HG03064 (cell line): ENCODE results near the gene ANKRD65.

ENCODE experiments used
- ATAC-seq: cut with Tn5 transposase; IDR thresholded peaks from one replicate; pipeline ENCODE4 v1.9.1; 2021; ENCODE audit warnings: low read depth; ENCODE audit not compliant: unreplicated experiment

ANKRD65 gene

GRCh38 chr1:1442069-1442770 is 21.1 kb upstream of the ANKRD65 start:
- ATAC-seq, result no peak

DNA sequence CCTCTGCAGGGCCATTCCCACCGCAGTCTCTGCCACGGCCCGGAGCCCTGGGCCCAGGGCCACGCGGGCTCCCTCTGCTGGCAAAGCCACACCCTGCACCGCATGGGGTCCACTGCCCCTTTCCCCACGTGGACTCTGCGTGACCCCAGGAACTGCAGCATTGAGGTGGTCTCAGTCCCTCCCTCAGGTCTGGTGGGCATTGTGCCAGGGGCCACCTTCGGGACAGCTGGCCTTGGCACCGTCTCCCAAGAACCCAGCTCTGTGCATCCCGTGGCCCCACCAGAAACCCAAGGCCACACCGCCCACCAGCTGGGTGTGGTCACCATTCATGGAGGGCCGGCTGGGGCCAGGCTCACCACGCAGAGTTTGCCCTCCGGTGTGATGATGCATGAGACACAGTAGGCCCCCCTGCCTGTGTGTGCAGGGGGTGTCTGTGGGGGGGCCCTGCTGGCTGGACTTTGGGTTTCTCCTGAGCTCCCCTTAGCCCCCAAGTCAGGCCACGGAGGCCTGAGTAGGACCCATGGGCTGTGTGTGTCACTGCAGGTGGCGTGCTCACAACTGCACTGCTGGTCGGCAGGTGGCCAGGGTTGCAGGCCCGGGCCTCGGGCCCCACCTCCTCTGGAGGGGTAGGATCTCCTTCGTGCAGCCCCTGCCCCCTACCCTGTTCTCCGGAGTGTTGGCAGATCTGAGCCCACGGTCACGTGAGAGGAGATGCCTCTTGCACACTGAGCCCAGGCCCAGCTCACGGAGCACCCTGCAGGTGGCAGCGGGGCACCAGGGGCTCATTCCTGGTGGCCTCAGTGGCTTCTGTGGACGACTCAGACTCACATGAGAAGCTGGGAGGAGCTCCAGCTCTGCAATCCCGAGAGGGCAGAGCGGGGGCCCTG is 20.2 kb upstream of the ANKRD65 start:
- no peak for ATAC-seq

GRCh38 chr1:1440262-1441001 is 19.4 kb upstream of the ANKRD65 start:
- ATAC-seq, result no peak

GRCh38 chr1:1439546-1440261 is 18.6 kb upstream of the ANKRD65 start:
- ATAC-seq, result no peak

- ATAC-seq, result no peak
Measured at GRCh38 chr1:1438531-1439381, 17.7 kb upstream of the ANKRD65 start.

DNA sequence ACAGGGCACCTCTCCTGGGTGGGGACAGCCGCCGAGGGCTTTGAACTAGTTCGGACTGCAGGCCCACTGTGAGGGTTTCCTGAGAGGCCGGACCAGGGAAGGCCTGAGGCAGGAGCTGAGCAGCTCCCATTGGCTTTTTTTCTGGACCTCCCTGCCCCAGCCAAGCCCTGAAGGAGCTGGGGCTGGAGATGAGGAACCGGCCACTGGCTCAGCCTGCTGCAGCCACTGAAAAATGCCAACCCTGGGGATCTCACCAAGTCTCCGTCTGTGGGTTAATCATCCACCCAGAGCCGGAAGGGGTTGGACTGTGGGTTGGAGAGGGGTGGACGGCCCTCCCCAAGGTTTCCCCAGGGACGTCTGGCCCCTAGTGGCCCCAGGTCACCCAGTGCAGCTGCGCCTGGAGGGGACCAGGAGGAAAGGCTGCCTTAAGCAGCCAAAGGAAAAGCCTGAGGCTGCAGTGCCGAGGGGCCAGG is 16.9 kb upstream of the ANKRD65 start:
- ATAC-seq, result no peak

GRCh38 chr1:1437033-1437903 is 16.2 kb upstream of the ANKRD65 start:
- ATAC-seq, result no peak

GRCh38 chr1:1436630-1437032 is 15.6 kb upstream of the ANKRD65 start:
- ATAC-seq, result no peak

GRCh38 chr1:1435911-1436629 is 15.0 kb upstream of the ANKRD65 start:
- no peak for ATAC-seq

DNA sequence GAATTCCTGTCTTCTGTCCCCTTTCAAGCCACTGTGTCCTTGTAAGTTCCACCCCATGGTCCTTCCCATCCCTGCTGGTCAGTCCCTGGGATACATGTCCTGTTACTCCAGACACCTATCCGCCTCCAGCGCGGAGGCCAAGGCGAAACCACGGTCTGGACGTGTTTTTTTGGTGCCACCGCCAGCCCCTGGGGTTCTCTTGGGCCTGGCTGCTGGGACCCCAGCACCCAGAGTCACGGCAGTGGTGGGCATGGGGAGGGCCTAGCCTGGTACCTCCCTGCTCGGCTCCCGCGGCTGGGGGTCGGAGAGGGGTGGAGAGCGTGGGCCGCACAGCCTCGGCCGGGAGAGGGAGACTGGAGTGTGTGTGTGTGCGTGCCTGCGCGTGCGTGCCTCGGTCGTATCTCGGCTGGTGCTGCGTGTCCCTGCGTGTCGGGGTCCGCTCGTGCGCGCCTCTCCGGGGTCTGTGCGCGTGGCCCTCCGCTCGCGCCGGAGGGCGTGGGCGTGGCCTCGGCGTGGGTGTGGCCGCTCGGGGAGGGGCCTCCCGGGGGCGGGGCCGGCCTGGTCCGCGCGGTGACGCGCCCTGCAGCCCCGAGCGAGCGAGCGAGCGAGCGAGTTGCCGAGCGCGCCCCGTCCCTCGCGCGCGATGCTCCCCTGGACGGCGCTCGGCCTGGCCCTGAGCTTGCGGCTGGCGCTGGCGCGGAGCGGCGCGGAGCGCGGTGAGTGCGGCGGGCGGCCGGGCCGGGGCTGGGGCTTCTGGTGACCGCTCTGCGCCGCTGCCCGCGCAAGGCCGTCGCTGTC is 14.2 kb upstream of the ANKRD65 start, which contains the start of gene VWA1:
Gene VWA1, plus strand, starts transcription at position 585 of the 798 bp plus-strand sequence. Its CDS starts 59 bp downstream, at position 644.
- ATAC-seq, result no peak

GRCh38 chr1:1434824-1435105 is 13.7 kb upstream of the ANKRD65 start:
- no peak for ATAC-seq

DNA sequence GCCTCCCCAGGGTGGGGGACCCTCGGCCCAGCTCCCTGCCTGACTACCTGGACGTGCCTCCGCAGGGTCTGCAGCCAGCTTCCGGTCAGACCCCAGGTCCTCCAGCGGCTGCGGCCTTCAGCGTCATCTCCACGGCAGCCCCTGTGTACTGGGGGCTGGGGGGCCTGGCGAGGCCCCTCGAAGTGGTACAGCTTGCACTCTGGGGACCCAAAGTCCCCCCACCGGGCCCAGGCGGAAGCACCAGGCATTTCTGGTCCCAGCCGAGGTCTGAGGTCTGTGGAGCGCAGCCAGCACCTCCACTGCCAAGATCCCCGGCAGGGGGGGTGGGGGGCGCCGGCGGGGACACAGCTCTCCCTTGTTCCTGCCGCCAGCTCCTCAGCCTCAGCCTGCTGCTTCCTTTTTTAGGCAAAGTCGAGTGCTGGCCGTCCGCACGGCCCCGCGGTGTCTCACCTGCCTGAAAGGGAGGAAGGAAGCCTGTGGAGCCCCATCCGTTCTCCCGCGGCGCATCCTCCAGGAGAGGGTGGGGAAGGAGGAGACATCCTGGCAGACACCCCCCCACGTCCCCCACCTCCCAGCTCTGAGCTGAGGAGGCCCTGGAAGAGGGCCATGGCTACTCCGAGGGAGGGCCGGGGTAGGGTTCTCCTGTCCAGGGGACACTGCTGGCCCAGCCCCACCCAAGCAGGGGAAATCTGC is 13.2 kb upstream of the ANKRD65 start:
- no peak for ATAC-seq

DNA sequence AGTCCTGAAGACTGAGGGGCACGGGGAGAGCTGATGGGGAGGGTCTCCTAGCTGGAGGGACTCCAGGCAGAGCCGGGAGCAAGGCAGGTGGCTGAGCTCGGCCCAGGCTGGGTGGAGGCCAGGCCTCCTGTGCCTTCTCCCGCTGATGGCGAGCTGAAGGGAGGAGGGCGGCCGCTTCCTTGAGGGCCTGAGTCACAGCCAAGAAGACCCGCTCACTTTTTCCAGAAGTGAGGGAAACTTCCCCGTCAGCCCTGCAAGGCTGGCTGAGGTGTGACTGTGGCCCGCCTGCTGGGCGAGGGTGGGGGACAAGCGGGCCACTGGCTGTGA is 12.7 kb upstream of the ANKRD65 start:
- ATAC-seq, result no peak

DNA sequence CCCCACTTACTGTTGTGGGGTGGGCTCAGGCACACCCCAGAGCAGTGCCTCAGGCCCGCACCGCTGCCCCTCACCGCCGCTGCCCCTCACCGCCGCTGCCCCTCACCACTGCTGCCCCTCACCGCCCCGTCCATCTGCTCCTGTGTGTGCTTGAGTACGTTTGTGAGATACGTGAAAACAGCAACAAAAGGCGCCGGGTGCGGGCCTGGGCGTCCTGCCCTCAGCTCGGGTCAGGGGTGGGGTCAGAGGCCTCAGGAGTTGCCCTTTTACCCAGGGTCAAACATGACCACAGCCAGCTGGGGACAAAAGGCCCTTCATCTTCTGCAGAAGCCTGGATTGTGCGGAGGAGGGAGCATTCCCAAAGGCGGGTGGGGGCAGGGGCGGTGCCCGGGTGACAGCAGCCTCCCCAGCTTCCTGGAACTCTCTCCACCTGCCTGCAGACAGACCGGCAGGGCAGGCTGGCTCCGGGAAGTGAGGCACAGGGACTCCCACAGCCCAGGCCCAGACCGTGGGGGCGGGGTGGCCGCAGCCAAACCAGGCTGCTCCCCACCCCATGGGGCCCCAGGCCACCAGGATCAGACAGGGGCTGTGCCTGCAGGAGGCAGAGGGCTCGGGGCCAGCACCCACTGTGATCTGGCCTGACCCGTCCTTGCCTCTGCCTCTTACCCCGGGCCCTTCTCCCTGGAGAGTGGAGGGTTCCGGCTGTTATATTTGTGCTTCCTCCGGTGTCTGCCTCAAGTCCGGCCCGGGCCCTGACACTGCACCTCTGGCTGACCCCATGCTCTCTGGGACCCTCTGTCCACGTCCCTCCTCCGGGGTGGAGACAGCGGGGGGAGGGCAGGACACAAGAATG is 12.1 kb upstream of the ANKRD65 start:
- ATAC-seq, result no peak

- no peak for ATAC-seq
Measured at GRCh38 chr1:1432274-1432950, 11.3 kb upstream of the ANKRD65 start.
